ENCODE results near the gene RABGAP1L. TPM values are rescaled to one million over a fixed set of nuclear protein-coding genes. Genes with fewer than 3 reads are reported as not detected.
A peak's percentile ranks its signal among the peaks of the same experiment; 100 is the strongest.

Gene RABGAP1L
- total and polyA plus RNA-seq, 2 of the 4 experiments (the other 2 are of a cell fraction): 7.9 to 26.7 TPM

DNA sequence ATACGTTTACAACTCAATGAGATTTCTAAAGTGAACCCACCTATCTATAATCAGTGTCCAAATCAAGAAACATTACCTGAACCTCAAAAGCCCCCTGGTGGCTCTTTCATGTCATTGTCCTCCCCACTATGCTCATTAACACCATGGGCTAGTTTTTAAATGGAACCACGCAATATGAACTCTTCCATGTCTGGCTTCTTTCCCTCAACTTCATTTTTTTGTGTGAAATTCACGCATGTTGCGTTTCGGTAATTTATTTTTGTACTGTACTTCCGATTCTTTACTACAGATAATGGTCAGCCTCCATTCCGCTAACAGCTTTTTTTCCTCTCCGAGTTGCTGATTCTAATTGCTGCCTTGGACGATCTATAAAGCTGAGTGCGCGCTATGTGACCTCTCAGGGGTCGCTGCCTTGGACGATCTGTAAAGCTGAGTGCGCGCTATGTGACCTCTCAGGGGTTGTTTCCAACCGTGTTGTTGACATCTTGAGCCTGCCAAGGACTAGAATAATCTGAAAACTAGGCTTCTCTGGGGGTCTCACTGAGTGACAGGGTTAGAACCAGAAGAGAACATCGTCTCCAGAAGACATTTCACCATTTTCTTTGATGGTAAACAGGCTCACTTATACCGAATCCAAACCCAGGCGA is 839.4 kb downstream of the RABGAP1L start:
- WGBS, 2 experiments (ENCODE audit: extremely low coverage in 2 of 2, insufficient read length in 1 of 2): 21% methylated on average over 5 of the region's 19 CpGs; no CpG with 5 or more reads in 1 of the 2 experiments
- Histone ChIP-seq H3K79me1 (ENCODE audit: low read depth in 1 of 2, low read length in 2 of 2) (peaks cover 8 to 20% of the 10 kb centered on the region in 2 experiments; a peak in 3 of 4 replicates), H2BK15ac (ENCODE audit: low read depth, low read length) (peak overlapping the region; percentile 21; the same call in 2 of the 3 replicates), H3K23ac (ENCODE audit: low read depth, low read length) (peak overlapping the region; percentile 98), H3K56ac (ENCODE audit: extremely low read depth, insufficient read depth, low read length) (peak overlapping the region; percentile 93), H4K20me1 (ENCODE audit: insufficient read depth, low read length) (no peaks in the 10 kb centered on the region), H3K9ac (ENCODE audit: low read depth, low read length) (peak overlapping the region; percentile 89), H3K9me1 (ENCODE audit: insufficient read depth, low read length) (no peaks in the 10 kb centered on the region), H2BK5ac (ENCODE audit: low read depth, low read length, poor library complexity, severe bottlenecking) (peak overlapping the region; percentile 94), H3K14ac (replicated peaks; ENCODE audit: low read depth, low read length) (peak overlapping the region; percentile 100), H3K27ac (ENCODE audit: insufficient read depth, low read length) (peak overlapping the region; percentile 91), H3K27me3 (ENCODE audit: control insufficient read depth, insufficient read depth, low read length) (no peaks in the 10 kb centered on the region), H2AFZ (replicated peaks; ENCODE audit: low read length, poor library complexity) (peak overlapping the region; percentile 99), H4K91ac (ENCODE audit: insufficient read depth, low read depth, low read length) (peak overlapping the region; percentile 95), H4K8ac (ENCODE audit: low read depth in 2 of 2, low read length in 2 of 2) (peak overlapping the region; percentile 53 to 100), H2BK20ac (ENCODE audit: low read depth, low read length) (0 out of 2 replicates have a peak overlapping the region, but pooled peaks have one; percentile 8), H4K5ac (ENCODE audit: low read depth, low read length) (peak overlapping the region; percentile 99), H3K36me3 (ENCODE audit: control insufficient read depth, insufficient read depth, low read length) (no peaks in the 10 kb centered on the region), H3K4me1 (ENCODE audit: control insufficient read depth, insufficient read depth, low read length) (peaks cover 2% of the 10 kb centered on the region; the same call in 1 of the 2 replicates), H2BK120ac (ENCODE audit: low read depth, low read length) (peak overlapping the region; percentile 79), H2AK9ac (replicated peaks; ENCODE audit: low read depth, low read length, poor library complexity) (peak overlapping the region; percentile 98), H2AK5ac (ENCODE audit: low read depth, low read length) (peak overlapping the region; percentile 81), H3K4me2 (ENCODE audit: low read depth, low read length) (peak overlapping the region; percentile 87), H3K4ac (ENCODE audit: low read depth, low read length) (peak overlapping the region; percentile 99), H3K18ac (ENCODE audit: low read depth, low read length) (peak overlapping the region; percentile 92), H3K9me3 (ENCODE audit: control insufficient read depth, insufficient read depth, low read length) (no peaks in the 10 kb centered on the region), H3K4me3 (ENCODE audit: insufficient read depth, low read depth, low read length) (peak overlapping the region; percentile 61)
- intact Hi-C loops (cut with micrococcal nuclease) (loop anchor here (1.0 to 5.0 kb wide), 2 partner anchors 201 to 228 kb away; no protein-coding TSS in a partner anchor), in situ Hi-C loops (cut with MboI; ENCODE audit: low sequenced_read_pairs) (loop anchor here (25.0 kb wide), 1 partner anchor 736 kb away; no protein-coding TSS in a partner anchor), dilution Hi-C loops (cut with HindIII; ENCODE audit: low sequenced_read_pairs, unreplicated experiment) (no loop called here)
- TF ChIP-seq, protein P1, sequence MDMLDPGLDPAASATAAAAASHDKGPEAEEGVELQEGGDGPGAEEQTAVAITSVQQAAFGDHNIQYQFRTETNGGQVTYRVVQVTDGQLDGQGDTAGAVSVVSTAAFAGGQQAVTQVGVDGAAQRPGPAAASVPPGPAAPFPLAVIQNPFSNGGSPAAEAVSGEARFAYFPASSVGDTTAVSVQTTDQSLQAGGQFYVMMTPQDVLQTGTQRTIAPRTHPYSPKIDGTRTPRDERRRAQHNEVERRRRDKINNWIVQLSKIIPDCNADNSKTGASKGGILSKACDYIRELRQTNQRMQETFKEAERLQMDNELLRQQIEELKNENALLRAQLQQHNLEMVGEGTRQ (IDR thresholded peaks at IDR 0.05; ENCODE audit: low read depth, low read length): no peak
- TF ChIP-seq MAZ (IDR thresholded peaks at IDR 0.05; ENCODE audit: borderline replicate concordance, low read depth, low read length) (no peak), FOS (IDR thresholded peaks at IDR 0.05; ENCODE audit: low read depth, low read length) (no peak), BHLHE40 (IDR thresholded peaks at IDR 0.05; ENCODE audit: low read depth, low read length) (no peak), MAFK (IDR thresholded peaks at IDR 0.05; ENCODE audit: low read depth, low read length) (no peak), CHD1 (IDR thresholded peaks at IDR 0.05; ENCODE audit: low read depth, low read length) (0 out of 2 replicates have a peak, but pooled peaks have one; percentile 10), CEBPB (IDR thresholded peaks at IDR 0.05; ENCODE audit: low read depth, low read length) (no peak), NFE2L2 (IDR thresholded peaks at IDR 0.05; ENCODE audit: low read depth, low read length) (no peak), RAD21 (IDR thresholded peaks at IDR 0.05; ENCODE audit: low read length) (peak; percentile 39; the same call in 1 of the 2 replicates), POLR2A (IDR thresholded peaks at IDR 0.05; ENCODE audit: low read depth, low read length) (no peak), RFX5 (IDR thresholded peaks at IDR 0.05; ENCODE audit: low read depth, low read length) (no peak), SMC3 (IDR thresholded peaks at IDR 0.05; ENCODE audit: low read depth, low read length) (peak; percentile 45)
- TF ChIP-seq, protein P2, sequence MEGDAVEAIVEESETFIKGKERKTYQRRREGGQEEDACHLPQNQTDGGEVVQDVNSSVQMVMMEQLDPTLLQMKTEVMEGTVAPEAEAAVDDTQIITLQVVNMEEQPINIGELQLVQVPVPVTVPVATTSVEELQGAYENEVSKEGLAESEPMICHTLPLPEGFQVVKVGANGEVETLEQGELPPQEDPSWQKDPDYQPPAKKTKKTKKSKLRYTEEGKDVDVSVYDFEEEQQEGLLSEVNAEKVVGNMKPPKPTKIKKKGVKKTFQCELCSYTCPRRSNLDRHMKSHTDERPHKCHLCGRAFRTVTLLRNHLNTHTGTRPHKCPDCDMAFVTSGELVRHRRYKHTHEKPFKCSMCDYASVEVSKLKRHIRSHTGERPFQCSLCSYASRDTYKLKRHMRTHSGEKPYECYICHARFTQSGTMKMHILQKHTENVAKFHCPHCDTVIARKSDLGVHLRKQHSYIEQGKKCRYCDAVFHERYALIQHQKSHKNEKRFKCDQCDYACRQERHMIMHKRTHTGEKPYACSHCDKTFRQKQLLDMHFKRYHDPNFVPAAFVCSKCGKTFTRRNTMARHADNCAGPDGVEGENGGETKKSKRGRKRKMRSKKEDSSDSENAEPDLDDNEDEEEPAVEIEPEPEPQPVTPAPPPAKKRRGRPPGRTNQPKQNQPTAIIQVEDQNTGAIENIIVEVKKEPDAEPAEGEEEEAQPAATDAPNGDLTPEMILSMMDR (conservative IDR thresholded peaks at IDR 0.05; ENCODE audit: low read depth, low read length): peak; percentile 62
- BruUV-seq (replicated peaks): no TSS peak
- DNase-seq (peak; percentile 36), ATAC-seq (ENCODE audit: low read depth) (no peak)
- POLR2A ChIA-PET (ENCODE audit: unreplicated experiment): interaction anchor here (0.5 to 2.3 kb wide), 3 partner anchors 12 to 359 kb away, joined by 3 to 9 read pairs (median 7); partner anchors contain the start of gene MRPS14
- CTCF ChIA-PET: interaction anchor here (0.7 to 1.1 kb wide), 4 partner anchors 11 to 208 kb away, joined by 3 to 5 read pairs (median 3); no protein-coding TSS in a partner anchor
